ENCODE results near the gene KLHL40.

The KLHL40 gene

DNA sequence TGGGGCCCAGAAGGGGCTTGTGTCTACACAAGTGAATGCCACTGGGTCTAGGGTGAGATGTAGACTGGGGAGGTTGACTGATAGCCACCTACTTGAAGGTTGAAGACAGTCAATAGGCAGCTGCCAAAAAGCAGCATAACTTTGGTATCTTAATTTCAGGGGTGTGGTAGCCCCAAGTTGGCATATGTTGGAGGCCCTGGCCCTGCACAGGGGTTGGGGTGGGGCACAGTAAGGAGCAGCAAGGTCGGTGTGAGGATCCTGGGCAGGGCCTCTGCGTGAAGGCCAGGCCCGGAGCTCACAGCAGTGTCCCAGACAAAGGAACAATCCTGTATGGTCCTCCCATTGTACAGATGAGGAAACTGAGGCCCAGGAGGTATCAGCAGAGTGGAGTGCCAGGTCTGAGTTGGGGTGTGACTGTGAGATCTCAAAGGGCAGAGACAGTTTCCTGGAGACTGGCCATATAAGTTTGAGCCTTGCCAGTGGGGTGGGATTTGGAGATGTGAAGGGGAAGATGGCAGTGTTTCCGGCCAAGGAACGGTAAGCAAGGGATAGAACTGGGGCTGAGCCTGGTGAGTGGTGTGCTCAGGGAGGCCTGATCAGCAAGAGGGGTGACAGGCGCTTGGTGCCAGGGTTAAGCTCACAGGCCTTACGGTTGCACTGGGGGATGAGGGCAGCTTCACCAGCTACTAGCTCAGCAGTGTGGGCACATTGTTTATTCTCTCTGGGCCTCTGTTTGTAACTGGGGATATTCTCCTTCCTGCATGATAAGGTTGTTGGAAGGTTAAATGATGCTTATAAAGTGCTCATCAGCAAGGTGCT, 1.7 kb downstream of the KLHL40 start:
- Histone ChIP-seq H3K4me1 (ENCODE audit: insufficient read depth, low read length) (peaks cover 4% of the 10 kb centered on the region; the same call in 1 of the 2 replicates), H3K9me3 (ENCODE audit: control insufficient read depth, insufficient read depth, low read length) (no peaks in the 10 kb centered on the region)

DNA sequence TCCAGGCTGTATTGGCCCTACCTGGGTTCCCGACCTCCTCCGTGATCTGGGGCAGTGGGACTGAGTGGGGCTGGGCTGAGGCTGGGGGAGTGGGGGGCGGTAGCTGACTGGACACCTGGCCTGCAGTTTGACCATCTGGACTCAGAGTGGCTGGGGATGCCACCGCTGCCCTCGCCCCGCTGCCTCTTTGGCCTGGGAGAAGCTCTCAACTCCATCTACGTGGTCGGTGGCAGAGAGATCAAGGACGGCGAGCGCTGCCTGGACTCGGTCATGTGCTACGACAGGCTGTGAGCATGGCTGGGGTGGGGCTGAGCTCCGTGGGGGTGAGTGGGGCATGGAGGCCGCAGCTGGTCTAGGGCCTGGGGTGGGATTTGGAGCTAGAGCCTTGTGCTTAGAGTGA, 2.7 kb downstream of the KLHL40 start:
- no peaks in the 10 kb centered on the region for H3K36me3 ChIP-seq (ENCODE audit: insufficient read depth, low read length)
- no peak overlapping the region for H3K9ac ChIP-seq (ENCODE audit: low read depth, low read length)
- H3K4me1 ChIP-seq (ENCODE audit: insufficient read depth, low read length) = peaks cover 4% of the 10 kb centered on the region; the same call in 1 of the 2 replicates
- H3K9me3 ChIP-seq (ENCODE audit: control insufficient read depth, insufficient read depth, low read length) = no peaks in the 10 kb centered on the region

More for the DNA sequence above, 1.7 kb downstream of the KLHL40 start:
- H3K36me3 ChIP-seq (ENCODE audit: insufficient read depth, low read length) = no peaks in the 10 kb centered on the region
- H3K9ac ChIP-seq (ENCODE audit: low read depth, low read length) = no peak overlapping the region

DNA sequence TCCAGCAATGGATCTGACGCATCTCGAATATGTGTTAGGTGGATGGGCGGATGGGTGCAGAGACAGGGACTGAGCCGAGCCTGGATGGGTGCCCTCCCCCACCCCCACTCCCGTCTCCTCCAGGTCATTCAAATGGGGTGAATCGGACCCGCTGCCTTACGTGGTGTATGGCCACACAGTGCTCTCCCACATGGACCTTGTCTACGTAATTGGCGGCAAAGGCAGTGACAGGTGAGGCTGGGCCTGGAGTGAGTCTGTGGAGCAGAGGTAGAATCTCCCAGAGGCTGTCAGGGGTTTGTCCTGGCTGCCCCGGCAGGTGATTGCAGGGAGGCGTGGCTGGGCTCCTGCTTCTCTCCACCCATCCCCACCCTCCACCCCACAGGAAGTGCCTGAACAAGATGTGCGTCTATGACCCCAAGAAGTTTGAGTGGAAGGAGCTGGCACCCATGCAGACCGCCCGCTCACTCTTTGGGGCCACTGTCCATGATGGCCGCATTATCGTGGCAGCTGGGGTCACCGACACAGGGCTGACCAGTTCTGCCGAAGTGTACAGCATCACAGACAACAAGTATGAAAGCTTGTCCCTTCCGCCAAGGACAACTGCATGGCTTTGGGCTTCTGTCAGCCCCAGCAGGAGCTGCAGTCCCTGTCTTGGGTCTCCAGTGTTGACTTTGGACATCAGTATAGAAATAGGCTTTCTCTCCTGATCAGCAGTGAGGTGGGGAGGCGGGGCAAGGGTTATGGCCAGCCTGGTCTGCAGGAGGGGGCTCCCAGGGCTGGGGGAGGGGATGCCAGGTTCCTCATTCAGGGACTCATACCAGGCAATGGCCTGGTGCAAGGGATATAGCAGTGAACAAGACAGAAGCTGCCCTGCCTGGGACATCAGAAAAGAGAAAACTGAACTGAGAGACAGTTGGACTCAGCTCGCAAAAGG, 3.4 kb downstream of the KLHL40 start:
- Histone ChIP-seq H3K36me3 (ENCODE audit: insufficient read depth, low read length) (no peaks in the 10 kb centered on the region), H3K4me1 (ENCODE audit: insufficient read depth, low read length) (no peaks in the 10 kb centered on the region; the same call in 1 of the 2 replicates), H3K9ac (ENCODE audit: low read depth, low read length) (no peak overlapping the region), H3K9me3 (ENCODE audit: control insufficient read depth, insufficient read depth, low read length) (no peaks in the 10 kb centered on the region)

DNA sequence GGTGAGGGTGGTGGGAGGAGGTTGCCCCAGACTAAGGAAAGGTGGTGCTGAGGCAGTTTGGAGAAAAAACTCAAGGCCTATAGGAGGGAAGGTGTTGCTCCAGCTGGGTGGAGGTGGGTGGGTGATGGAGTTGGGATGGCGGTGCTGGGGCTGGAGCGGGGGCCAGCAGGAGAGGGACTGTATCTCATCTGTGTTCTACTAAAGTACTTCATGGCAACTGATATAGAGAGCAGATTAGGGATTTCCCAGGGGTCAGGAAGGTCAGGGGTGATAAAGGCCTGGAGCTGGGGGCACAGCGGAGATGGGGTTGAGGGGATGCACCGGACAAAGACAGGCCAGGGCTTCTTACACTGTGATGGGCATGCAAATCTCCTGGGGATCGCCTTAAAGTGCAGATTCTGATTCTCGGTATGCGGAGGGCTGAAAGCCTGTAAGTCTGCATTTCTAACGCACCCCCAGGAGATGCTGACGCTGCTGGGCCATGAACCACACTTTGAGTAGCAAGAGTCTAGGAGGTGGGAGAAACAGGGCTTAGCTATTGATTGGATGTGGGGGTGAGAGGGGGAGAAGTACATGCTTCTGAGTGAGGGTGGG, 4.2 kb downstream of the KLHL40 start:
- H3K36me3 ChIP-seq (ENCODE audit: insufficient read depth, low read length) = no peaks in the 10 kb centered on the region
- H3K4me1 ChIP-seq (ENCODE audit: insufficient read depth, low read length) = no peaks in the 10 kb centered on the region; the same call in 1 of the 2 replicates
- H3K9me3 ChIP-seq (ENCODE audit: control insufficient read depth, insufficient read depth, low read length) = no peaks in the 10 kb centered on the region
- H3K9ac ChIP-seq (ENCODE audit: low read depth, low read length) = no peak overlapping the region

DNA sequence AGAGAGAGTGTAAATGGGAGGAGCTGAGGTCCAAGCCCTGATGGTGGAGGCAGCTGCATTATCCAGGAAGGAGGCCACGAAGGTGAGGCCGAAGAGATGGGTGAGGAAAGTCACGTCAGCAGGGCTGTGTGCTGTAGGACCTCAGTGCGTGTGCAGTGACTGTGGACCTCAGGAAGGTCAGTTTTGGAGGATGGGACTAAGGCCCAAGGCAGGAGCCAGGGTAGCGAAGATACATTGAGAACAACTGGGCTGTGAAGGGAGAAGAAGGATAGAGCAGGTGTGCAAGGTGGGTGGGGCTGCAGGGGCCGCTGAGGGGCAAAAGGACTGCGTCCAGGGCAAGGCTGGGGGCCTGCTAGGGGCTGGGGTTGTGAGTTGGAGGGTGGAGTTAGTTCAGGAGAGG, 4.9 kb downstream of the KLHL40 start:
- Histone ChIP-seq H3K9ac (ENCODE audit: low read depth, low read length) (no peak overlapping the region), H3K9me3 (ENCODE audit: control insufficient read depth, insufficient read depth, low read length) (no peaks in the 10 kb centered on the region), H3K4me1 (ENCODE audit: insufficient read depth, low read length) (no peaks in the 10 kb centered on the region), H3K36me3 (ENCODE audit: insufficient read depth, low read length) (no peaks in the 10 kb centered on the region)

DNA sequence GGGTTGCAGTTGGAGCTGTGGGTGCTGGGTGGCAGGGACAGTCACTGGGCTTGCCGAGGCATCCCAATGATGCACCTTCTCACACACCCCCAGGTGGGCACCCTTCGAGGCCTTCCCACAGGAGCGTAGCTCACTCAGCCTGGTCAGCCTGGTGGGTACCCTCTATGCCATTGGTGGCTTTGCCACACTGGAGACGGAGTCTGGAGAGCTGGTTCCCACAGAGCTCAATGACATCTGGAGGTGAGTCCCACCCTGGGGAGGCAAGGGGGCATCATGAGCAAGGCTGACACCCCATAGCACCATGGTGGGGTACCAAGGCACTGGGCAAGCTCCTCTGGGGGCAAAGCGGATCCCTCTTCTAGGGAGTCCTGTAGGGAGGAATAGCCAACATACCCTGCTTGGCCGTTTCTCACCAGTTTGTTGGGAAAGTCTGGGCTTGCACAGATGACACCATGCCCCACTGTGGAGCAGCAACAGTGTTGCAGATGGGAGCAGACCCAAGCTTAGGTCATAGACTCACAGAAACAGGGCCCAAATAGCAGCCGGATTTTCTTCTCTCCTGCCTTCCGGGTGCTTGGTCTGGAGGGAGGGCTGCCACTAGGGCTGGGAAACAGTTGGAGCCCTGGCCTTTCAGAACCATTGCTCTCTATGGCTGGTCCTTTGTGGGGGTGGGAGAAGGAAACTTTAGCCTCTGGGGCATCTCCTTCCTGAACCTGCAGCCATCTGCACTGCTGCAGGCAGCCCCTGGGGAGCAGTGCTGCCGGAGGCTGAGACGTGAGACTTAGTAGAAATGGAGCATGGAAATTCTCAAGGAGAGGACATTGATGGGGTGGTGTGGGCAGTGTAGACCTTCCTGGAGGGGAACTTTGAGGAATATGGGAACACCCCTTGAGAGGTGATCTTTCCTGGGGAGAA, 5.7 kb downstream of the KLHL40 start:
- no peaks in the 10 kb centered on the region for H3K9me3 ChIP-seq (ENCODE audit: control insufficient read depth, insufficient read depth, low read length)
- no peak overlapping the region for H3K9ac ChIP-seq (ENCODE audit: low read depth, low read length)
- no peaks in the 10 kb centered on the region for H3K4me1 ChIP-seq (ENCODE audit: insufficient read depth, low read length)
- H3K36me3 ChIP-seq (ENCODE audit: insufficient read depth, low read length) = no peaks in the 10 kb centered on the region

DNA sequence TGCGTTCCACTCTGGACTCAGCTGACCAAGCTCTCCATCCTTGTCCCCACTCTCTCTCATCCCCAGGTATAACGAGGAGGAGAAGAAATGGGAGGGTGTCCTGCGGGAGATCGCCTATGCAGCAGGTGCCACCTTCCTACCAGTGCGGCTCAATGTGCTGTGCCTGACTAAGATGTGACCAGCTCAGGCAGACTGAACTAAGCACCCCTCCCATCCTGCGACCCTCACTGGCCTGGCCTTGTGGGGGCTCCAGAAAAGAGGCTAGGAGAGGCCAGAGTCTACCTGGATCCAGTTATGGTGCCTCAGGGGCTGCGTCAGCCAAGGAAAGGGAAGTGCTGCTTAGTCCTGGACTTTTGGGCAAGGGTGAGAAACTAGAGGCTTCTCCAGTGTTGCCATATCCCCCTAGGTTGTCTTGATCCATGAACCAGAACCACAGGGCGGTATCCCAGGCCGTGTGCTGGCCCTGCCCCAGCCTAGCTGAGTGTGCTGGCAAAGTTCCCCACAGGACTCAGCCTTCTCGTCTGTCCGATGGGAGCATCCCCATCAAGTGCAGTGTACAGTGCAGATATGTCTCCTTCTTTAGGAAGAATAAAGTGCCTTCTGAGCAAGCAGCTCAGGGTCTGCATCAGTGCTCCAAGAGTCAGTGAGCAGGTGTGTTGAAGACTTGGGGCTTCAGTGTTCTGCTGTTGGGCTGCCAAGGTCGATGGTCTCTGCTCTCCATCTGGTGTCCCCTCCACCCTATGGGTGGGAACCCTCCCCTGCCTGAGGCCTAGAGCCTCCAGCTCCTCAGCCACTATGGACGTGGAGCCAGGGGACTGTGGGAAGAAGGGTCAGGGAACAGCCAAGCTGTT, 6.7 kb downstream of the KLHL40 start:
- no peaks in the 10 kb centered on the region for H3K36me3 ChIP-seq (ENCODE audit: insufficient read depth, low read length)

DNA sequence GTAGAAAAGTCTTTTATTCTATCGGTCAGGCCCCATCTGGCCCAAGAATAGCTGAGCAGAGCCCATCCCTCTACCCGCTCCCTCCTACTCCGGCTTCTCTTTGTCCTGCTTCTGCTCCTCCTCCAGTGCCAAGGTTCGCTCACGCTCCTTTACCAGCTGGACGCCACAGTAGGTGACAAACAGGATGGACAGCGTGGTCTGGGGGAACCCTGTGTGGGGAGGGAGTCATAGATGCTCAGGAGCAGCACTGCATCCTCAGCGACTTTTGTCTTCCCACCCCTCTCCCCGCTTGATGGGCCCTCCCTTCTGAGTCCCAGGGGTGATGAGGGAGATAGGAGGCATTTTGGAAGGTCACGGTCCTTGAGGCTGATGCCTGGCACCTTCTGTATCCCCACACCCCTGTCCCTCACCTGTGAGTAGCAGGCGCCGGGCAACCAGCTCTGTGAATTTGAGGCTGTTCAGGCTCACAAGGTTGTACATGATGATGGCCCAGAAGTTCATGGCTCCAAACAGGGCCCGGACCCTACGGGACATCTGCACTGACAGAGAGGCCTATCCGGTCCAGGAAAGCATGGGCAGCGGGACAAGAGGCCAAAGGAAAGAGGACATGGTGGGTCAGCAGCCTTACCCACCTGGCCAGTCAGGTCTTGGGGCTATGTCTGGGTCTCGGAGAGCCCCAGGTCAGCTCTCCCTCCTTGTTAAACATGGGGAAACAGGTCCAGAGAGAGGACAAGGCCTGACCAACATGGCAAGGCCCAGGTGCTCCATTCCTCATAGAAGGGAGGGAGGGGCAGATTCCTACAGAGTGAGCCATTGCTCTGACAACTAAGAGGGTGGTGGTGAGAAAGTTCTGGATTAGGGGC, 7.6 kb downstream of the KLHL40 start:
- H3K9me3 ChIP-seq (ENCODE audit: control insufficient read depth, insufficient read depth, low read length) = no peaks in the 10 kb centered on the region
- H3K9ac ChIP-seq (ENCODE audit: low read depth, low read length) = no peak overlapping the region
- no peaks in the 10 kb centered on the region for H3K36me3 ChIP-seq (ENCODE audit: insufficient read depth, low read length)
- H3K4me1 ChIP-seq (ENCODE audit: insufficient read depth, low read length) = no peaks in the 10 kb centered on the region

More for the DNA sequence above, 6.7 kb downstream of the KLHL40 start:
- H3K9ac ChIP-seq (ENCODE audit: low read depth, low read length) = no peak overlapping the region
- H3K4me1 ChIP-seq (ENCODE audit: insufficient read depth, low read length) = no peaks in the 10 kb centered on the region
- no peaks in the 10 kb centered on the region for H3K9me3 ChIP-seq (ENCODE audit: control insufficient read depth, insufficient read depth, low read length)

DNA sequence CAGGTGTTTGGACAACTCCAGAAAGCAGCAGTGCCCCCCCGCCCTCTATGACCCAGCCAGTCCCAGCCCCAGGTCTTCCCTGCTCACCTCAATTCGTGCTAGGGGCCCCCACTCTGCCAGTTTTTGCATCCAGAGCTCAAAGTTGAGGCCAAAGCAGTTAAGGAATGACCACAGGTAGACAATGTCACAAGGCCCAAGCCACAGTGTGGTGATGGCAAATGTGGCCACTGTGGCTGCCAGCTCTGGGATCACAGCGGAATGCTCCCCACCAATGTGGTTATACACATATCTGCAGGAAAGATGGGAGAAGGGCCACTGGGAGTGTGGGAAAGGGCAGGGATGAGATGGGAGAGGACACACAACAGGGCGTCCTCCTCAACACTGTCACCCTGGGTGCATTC, 8.2 kb downstream of the KLHL40 start:
- Histone ChIP-seq H3K9ac (ENCODE audit: low read depth, low read length) (no peak overlapping the region), H3K4me1 (ENCODE audit: insufficient read depth, low read length) (no peaks in the 10 kb centered on the region), H3K9me3 (ENCODE audit: control insufficient read depth, insufficient read depth, low read length) (no peaks in the 10 kb centered on the region), H3K36me3 (ENCODE audit: insufficient read depth, low read length) (no peaks in the 10 kb centered on the region)

DNA sequence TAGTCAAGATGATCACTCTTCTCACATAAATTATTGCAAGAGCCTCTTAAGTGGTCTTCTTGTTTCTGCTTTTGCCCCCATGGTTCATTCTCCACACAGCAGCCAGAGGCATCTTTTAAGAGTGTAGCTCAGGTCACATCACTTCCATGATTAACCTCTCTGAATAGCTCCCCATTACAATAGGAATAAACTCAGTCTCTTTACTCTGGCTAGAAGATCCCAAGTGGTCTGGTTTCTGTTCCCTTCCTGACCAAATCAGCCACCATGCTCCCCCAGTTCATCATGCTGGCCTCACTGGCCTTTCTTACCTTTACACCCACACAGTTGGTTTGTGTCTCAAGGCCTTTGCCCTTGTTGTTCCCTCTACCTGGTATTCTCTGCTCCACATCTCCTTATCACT, 9.0 kb downstream of the KLHL40 start:
- Histone ChIP-seq H3K36me3 (ENCODE audit: insufficient read depth, low read length) (no peaks in the 10 kb centered on the region), H3K4me1 (ENCODE audit: insufficient read depth, low read length) (no peaks in the 10 kb centered on the region), H3K9ac (ENCODE audit: low read depth, low read length) (no peak overlapping the region), H3K9me3 (ENCODE audit: control insufficient read depth, insufficient read depth, low read length) (no peaks in the 10 kb centered on the region)

DNA sequence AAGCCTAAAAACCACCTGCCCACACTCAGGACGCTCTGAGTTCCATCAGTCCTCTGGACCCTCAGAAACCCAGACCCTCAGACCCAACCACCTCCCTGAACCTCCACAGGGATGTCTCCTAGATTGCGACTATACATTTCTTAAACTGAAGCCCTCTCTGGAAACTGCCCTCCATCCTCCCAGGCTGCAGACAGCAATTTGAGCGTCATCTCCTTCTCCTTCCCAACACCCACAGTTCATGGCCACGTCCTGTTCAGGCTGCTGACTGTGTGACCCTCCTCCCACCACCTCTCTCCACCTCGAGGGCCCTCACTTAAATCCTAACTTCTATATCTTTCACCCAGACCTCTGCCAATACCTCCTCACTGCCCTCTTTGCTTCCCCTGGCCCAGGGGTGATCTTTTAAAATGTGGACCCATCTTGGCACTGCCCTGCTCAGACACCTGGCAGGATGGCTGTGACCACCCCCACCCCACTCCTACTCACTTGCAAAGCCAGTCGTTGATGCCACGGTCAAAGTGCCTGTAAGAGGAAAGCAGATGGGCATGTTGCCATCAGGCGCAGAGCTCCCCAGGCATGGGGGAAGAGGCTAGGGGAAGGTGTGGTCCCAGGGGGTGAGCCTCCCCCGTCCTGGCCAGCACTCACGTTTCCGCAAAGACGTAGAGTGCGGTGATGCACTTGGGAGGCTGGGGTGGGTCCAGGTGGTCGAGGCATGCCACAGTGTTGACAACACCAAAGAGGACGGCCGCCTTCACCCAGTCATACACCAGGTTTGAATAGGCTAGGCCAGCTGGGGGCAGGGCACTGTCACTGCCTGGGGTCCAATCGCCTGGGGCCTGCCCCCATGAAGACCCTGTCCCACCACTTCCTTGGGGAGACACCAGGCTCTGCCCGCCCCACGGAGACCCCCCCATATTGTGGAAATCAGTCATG, 11.3 kb downstream of the KLHL40 start:
- Histone ChIP-seq H3K36me3 (ENCODE audit: insufficient read depth, low read length) (no peaks in the 10 kb centered on the region), H3K4me1 (ENCODE audit: insufficient read depth, low read length) (peaks cover 1% of the 10 kb centered on the region; the same call in 1 of the 2 replicates), H3K9me3 (ENCODE audit: control insufficient read depth, insufficient read depth, low read length) (no peaks in the 10 kb centered on the region), H3K9ac (ENCODE audit: low read depth, low read length) (no peak overlapping the region)
